Stimulated activated naive B cell treated with anti-CD40 and anti-IgM and Interleukin-4, amounts not matched to agents 10 μg/mL and 1 μg/mL and 100 μg/mL, for 72 hours (primary cell): ENCODE results near the gene FAM153A.
"Not testable (repeated sequence)": the region's sequence is repeated elsewhere in the genome, so short reads cannot be mapped to it uniquely, and the experiment has no call there.

Source experiments
- ATAC-seq, 2 donors: fragments of 150-1000 bp; cut with Tn5 transposase; replicated peaks; 2 replicates each; pipeline ENCODE4 v1.10.0; 2021; ENCODE audit warnings: moderate library complexity in 1 of 2
- DNase-seq: peaks from one replicate; pipeline ENCODE4 v3.0.0; 2021
- H3K27ac Mint-ChIP-seq: one replicate; pipeline ENCODE4 v1.8.0; 2022; ENCODE audit warnings: mild to moderate bottlenecking, mixed read lengths
- H3K27me3 Mint-ChIP-seq, 2 donors: one replicate each; pipeline ENCODE4 v1.8.0; 2022; ENCODE audit warnings: mixed read lengths in 2 of 2
- H3K36me3 Mint-ChIP-seq, 2 donors: one replicate each; pipeline ENCODE4 v1.8.0; 2022; ENCODE audit warnings: mixed read lengths in 2 of 2, mild to moderate bottlenecking in 1 of 2
- H3K4me1 Mint-ChIP-seq, 2 donors: one replicate each; pipeline ENCODE4 v1.8.0; 2022; ENCODE audit warnings: mixed read lengths in 2 of 2, mild to moderate bottlenecking in 1 of 2
- H3K4me3 Mint-ChIP-seq, 2 donors: one replicate each; pipeline ENCODE4 v1.8.0; 2022; ENCODE audit warnings: mild to moderate bottlenecking in 2 of 2, mixed read lengths in 2 of 2, moderate library complexity in 1 of 2
- H3K9me3 Mint-ChIP-seq, 2 donors: one replicate each; pipeline ENCODE4 v1.8.0; 2022; ENCODE audit warnings: mixed read lengths in 2 of 2, mild to moderate bottlenecking in 1 of 2

Gene FAM153A

GRCh38 chr5:177693671-177694517, 88.8 kb downstream of the FAM153A start:
- not testable (repeated sequence) for H3K4me3 Mint-ChIP-seq, H3K9me3 Mint-ChIP-seq, H3K36me3 Mint-ChIP-seq, H3K27ac Mint-ChIP-seq, H3K4me1 Mint-ChIP-seq, DNase-seq, ATAC-seq, H3K27me3 Mint-ChIP-seq

GRCh38 chr5:177692969-177693368, 89.7 kb downstream of the FAM153A start:
- not testable (repeated sequence) for H3K36me3 Mint-ChIP-seq, ATAC-seq, H3K4me3 Mint-ChIP-seq, H3K27me3 Mint-ChIP-seq, H3K4me1 Mint-ChIP-seq, DNase-seq, H3K9me3 Mint-ChIP-seq, H3K27ac Mint-ChIP-seq

- not testable (repeated sequence) for H3K36me3 Mint-ChIP-seq, ATAC-seq, DNase-seq, H3K9me3 Mint-ChIP-seq, H3K27ac Mint-ChIP-seq, H3K27me3 Mint-ChIP-seq, H3K4me1 Mint-ChIP-seq, H3K4me3 Mint-ChIP-seq
Observed at GRCh38 chr5:177692507-177692906, 90.2 kb downstream of the FAM153A start.

GRCh38 chr5:177689011-177689610, 93.6 kb downstream of the FAM153A start:
- not testable (repeated sequence) for H3K27ac Mint-ChIP-seq, H3K9me3 Mint-ChIP-seq, H3K36me3 Mint-ChIP-seq, H3K27me3 Mint-ChIP-seq, ATAC-seq, H3K4me1 Mint-ChIP-seq, H3K4me3 Mint-ChIP-seq, DNase-seq

- H3K9me3 Mint-ChIP-seq, H3K4me1 Mint-ChIP-seq: not testable (repeated sequence)
Observed at GRCh38 chr5:177688091-177688490, 94.6 kb downstream of the FAM153A start.

GRCh38 chr5:177681920-177682319, 100.8 kb downstream of the FAM153A start:
- ATAC-seq, H3K36me3 Mint-ChIP-seq, DNase-seq, H3K27me3 Mint-ChIP-seq, H3K4me1 Mint-ChIP-seq, H3K4me3 Mint-ChIP-seq, H3K9me3 Mint-ChIP-seq, H3K27ac Mint-ChIP-seq: not testable (repeated sequence)

More at GRCh38 chr5:177688091-177688490, 94.6 kb downstream of the FAM153A start:
- H3K36me3 Mint-ChIP-seq, ATAC-seq, H3K27me3 Mint-ChIP-seq, H3K27ac Mint-ChIP-seq, DNase-seq, H3K4me3 Mint-ChIP-seq: not testable (repeated sequence)
